ENCODE measurements around the gene EXOSC2.

Gene EXOSC2

GRCh38 chr9:130688072-130688471, 5.5 kb upstream of the EXOSC2 start:
- TF ChIP-seq CTCF (IDR thresholded peaks at IDR 0.05; ENCODE audit: insufficient read depth, missing control alignments): no peak
- DNase-seq (ENCODE audit: insufficient read length, low spot score) (no peak), FAIRE-seq (no peak)

- no peak for DNase-seq (ENCODE audit: insufficient read length, low spot score)
- FAIRE-seq: no peak
- TF ChIP-seq CTCF (IDR thresholded peaks at IDR 0.05; ENCODE audit: insufficient read depth, missing control alignments): no peak
Measured at GRCh38 chr9:130689572-130689936, 4.0 kb upstream of the EXOSC2 start.

- TF ChIP-seq CTCF (IDR thresholded peaks at IDR 0.05; ENCODE audit: insufficient read depth, missing control alignments): no peak
- no peak for DNase-seq (ENCODE audit: insufficient read length, low spot score)
- FAIRE-seq: no peak
Measured at GRCh38 chr9:130689937-130690700, 3.5 kb upstream of the EXOSC2 start.

GRCh38 chr9:130692321-130692720, 1.3 kb upstream of the EXOSC2 start:
- no peak for TF ChIP-seq CTCF (IDR thresholded peaks at IDR 0.05; ENCODE audit: insufficient read depth, missing control alignments)
- DNase-seq (ENCODE audit: insufficient read length, low spot score) (no peak), FAIRE-seq (no peak)

GRCh38 chr9:130693101-130693425, 517 bp upstream of the EXOSC2 start:
- no peak for TF ChIP-seq CTCF (IDR thresholded peaks at IDR 0.05; ENCODE audit: insufficient read depth, missing control alignments)
- DNase-seq (ENCODE audit: insufficient read length, low spot score) (no peak), FAIRE-seq (no peak)

GRCh38 chr9:130694205-130694604, 625 bp downstream of the EXOSC2 start:
- no peak for TF ChIP-seq CTCF (IDR thresholded peaks at IDR 0.05; ENCODE audit: insufficient read depth, missing control alignments)
- DNase-seq (ENCODE audit: insufficient read length, low spot score) (no peak), FAIRE-seq (no peak)

GRCh38 chr9:130696139-130696650, 2.6 kb downstream of the EXOSC2 start:
- FAIRE-seq: no peak
- no peak for TF ChIP-seq CTCF (IDR thresholded peaks at IDR 0.05; ENCODE audit: insufficient read depth, missing control alignments)
- DNase-seq (ENCODE audit: insufficient read length, low spot score): no peak
